ENCODE results near the gene SPRY4.
"Not testable (repeated sequence)": the region's sequence is repeated elsewhere in the genome, so short reads cannot be mapped to it uniquely, and the experiment has no call there.

The SPRY4 gene

DNA sequence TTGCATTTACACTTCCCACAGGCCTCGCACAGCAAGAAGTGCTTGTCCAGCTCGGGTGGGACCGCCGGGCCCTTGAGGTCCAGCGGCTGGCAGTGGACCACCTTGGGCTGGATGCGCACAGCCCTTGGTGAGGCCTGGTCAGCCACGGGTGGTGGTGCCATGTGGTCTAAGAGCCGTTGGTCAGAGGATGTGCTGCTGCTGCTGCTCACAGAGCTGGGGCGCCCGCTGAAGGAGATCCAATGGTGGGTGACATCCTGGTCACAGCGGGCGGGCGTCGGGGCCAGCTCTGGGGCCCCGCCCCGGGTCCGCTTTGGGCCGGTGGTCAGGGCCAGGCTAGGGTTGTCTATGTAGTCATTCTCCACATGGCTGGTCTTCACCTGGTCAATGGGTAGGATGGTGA lies 10.2 kb downstream of the SPRY4 start:
- no peak for DNase-seq

DNA sequence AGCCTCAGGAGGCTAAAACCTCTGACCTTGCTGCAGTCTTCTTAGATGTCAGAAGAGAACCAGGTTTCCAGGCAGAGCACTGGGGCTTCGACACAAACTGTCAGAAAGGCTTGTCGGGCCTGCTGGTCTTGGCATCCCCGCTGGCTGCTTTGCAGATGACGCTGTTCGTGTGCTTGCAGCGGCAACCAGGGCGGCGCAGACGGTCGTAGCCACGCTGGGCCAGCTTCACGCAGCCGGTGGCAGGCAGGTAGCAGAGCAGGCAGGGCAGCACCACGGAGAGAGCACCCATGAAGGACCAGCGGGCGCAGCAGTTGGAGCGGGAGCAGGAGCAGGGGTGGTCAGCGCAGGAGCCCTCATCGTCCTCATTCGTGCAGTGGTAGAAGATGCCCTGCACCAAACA lies 10.7 kb downstream of the SPRY4 start:
- no peak for DNase-seq

DNA sequence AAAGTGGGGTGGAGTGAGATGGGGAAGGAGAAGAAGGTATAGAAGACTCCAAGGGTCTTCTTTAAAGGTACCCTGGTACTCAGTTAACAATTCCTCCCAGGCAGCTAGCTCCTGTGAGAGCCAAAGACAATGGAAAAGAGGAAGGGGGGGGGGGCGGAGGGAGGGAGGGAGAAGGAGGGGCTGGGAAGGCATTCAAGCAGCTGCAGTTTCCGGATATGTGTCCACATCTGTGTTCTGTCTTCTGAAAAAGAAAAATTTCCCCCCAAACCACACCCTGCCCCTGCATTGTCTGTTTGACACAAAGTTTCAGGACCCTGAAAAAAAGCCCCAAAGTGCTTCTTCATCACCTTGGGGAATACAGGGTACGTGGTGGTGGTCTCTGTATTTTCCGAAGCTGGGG lies 11.1 kb downstream of the SPRY4 start:
- no peak for DNase-seq

DNA sequence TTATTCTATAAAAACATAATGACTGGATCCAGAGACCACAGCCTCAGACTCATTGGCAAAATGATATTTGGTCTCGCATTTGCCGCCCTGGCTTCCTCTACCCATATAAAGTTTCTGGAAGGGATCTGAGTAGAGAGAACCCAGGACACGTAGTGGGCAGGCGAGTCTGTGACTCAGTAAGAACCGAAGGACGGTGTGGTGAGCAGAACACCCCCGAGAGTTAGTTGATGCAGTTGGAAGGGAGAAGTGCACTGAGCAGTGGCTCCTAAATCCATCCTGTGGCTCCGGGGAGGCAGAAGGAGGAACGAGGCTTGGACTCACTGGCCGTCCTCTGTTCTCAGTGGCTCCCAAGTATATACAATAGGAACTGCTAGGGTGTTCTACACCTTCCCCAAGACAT lies 11.5 kb downstream of the SPRY4 start:
- no peak for DNase-seq

DNA sequence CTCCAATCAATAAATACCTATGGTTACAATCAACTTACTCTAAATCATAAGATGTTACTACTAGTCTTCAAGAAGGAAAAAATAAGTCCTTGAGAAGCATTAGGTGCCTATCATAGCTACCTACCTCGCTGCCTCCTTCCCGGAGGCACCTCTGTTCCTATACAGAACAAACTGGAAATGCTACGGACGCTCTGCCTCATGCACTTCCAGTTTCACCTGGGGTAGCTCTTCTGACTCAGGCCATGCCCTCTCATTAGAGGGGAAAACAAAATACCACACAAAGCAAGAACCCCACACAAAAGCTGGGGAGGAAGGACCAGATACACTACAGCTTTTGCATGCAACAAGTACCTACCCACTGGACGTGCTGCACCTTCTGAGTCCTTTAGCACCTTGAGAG lies 12.4 kb downstream of the SPRY4 start:
- no peak for DNase-seq

DNA sequence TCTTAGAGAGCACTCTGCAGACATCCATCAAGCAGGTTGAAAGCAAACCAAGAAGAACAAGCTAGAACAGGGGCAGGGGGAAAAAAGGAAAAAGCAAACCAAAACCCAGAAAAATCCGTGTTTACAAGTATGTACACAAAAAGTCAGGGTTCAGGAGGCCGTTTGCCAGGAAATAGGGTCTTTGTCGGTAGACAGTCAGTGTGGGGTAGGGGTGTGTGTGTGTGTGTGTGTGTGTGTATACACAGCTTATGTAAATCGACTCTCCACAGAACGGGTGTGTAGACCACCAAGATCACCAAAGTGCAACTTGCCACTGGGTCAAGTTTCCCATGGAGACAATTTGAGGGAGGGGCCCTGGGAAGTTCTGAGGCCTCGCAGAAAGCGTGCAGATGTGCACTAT lies 13.1 kb downstream of the SPRY4 start:
- DNase-seq = no peak

DNA sequence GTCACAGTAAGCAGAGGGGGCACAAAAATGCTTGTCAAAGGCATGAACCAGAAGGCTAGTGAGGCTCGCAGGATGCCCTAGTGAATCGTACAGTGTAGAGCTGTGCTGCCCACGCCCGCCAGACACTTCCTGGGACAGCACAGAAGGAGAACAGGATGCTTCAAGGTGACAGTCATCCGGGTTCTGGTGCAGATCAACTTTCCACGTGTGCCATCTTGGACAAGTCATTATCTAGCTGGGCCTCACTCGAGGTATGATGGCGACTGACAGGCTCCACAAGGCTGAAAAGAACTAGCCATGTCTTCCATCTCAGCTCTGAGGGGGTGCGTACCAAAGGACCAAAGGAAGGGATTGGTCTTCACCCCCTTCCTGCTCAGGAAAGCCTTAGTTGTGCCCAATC lies 14.0 kb downstream of the SPRY4 start:
- DNase-seq = no peak

DNA sequence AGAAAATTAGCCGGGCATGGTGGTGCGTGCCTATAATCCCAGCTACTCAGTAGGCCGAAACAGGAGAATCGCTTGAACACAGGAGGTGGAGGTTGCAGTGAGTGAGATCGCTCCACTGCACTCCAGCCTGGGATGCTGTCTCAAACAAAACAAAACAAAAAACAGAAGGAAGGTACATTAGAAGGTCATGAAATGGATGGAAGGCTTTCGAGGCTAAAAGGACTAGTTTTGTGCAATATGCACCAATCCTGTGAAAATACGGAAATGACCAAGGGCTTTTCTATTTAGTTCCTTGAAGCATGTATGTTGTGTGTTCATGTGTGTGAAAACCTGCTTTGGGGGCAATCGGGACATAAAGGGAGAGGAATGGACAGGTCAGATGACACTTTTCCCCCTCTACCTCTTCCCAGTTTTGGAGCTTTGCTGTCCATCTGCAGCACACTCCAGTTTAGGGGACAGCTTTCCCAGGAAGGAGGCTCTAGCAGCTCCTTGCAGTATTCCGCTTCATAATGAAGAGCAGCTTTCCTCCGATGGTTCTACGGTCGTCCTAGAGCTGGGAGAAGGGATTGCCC lies 15.0 kb downstream of the SPRY4 start:
- no peak for DNase-seq

DNA sequence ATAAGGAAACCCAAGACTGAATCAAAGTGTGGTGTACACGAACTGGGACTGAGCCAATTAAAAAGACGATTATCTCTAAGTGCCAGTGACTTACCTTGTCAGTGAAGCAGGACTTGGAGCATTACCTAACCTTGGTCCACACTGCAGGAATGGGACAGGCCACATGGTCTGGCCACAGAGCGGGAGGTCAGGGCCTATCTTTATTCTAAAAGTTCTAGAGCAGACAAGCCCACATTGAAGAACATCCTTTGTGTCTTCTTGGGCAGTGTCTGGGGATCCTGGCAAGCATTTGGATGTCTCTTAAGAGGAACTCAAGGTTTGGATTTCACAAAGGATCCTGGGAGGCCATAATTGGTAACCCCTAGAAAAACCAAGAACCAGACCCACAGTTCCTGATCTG lies 16.5 kb downstream of the SPRY4 start:
- no peak for DNase-seq

DNA sequence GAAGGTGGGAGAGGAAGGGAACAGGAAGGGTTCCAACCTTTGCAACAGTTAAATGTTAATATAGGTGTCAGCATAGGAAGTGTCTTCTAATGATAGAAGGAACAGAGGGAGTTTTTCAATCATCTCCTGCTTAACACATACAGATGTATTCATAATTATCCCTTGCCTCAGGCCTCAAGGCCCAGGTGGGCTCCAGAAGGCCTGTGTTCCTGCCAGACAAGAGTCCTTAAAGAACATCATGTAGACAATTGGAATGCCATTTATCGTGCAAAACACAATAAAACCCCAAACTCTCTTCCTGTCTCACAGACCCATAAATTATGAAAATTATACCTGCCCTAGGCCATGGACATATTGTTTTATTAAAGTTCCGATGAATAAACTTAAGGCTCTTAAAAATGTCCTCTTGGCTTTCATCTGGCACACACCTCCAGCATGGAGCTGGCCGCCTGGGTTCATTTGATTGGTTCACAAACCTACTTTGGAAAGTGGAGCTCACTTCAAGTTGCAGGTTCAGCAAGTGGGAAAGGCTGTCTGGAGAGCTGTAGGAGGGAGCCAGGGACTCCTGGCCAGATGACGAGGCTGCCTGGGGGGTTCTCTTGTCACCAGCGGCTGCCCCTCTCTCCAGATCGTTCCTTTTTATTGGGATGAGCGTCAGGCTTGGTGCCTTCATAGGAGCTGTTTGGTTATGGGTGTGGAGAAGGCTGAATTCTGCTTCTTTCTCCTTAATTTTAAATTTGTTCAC lies 17.5 kb downstream of the SPRY4 start:
- no peak for DNase-seq

DNA sequence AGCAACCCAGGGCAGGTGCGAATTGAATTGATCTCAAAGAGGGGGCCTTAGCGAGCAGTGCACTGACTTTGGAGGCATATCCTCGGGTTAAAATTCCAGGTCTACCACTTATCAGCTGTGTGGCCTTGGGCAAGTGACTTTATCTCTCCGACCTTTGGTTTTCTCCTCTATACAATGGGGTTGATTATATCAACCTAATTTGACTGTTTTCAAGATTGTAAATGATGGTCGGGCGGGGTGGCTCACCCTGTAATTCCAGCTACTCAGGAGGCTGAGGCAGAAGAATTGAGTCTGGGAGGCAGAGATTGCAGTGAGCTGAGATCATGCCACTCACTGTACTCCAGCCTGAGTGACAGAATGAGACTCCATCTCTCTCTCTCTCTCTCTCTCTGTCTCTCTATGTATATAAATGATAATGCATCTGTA lies 18.7 kb downstream of the SPRY4 start:
- DNase-seq = no peak

DNA sequence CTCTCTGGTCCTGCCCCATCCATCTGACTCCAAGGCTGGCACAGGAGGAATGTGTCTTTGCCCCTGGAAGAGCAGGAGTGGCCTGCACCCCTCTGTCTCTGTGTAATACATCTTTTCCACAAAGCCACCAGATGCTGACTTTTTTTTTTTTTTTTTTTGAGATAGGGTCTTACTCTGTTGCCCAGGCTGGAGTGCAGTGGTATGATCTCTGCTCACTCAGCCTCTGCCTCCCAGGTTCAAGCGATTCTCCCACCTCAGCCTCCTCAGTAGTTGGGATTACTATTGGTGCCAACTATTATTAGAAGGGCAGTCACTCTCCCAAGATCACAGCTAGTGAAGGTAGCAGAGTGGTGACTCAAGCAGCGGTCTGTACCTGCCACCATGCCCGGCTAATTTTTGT lies 19.6 kb downstream of the SPRY4 start:
- DNase-seq = no peak

DNA sequence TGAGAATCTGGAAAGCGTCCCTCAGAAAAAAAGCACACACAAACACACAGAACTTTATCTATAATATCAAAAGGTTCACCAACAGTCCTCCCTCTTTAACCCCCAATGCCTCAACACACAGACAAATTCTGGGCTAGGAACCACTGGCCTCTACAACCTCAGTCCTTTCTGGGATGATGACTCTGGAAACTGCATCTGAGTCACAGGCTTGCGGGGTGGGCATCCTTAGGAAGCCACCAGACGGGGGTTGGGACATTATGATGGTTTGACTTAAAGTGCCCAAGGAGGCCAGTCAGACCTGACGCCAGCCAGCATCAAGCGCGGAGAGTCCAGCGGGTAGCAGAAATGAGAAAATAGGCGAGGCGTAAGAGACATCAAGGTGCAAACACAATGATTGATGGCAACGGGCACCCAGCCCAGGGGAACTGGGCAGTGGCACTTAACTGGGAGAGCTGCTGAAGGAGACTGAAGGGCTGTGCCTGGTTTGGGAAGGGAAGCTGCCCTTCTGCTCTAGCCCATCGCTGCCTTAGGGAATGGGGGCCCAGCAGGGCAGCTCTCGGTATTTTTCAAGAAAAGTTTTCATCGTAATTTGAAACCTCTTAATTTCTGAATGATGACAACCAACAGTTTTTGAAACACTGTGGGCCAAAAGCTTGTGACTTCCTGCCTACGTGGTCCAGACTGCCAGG lies 20.7 kb downstream of the SPRY4 start:
- no peak for DNase-seq

DNA sequence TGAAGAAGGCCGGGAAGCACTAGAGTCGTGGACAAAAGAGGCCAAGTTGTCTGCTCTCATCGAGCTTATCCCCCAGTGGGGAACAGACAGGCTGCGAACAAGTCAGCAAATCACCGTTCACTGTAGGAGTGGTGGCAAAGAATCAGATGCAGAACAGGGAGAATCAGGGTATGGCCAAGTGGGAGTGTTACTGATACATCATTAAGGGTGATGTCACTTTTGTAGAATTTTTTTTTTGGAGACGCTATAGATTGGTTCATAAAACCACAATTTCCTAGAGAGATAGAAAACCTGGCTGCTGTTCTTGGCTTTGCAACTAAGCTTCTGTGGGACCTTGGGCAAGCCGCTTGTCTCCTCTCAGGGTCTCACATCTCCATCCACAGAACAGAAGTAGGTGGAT lies 21.3 kb downstream of the SPRY4 start:
- no peak for DNase-seq

DNA sequence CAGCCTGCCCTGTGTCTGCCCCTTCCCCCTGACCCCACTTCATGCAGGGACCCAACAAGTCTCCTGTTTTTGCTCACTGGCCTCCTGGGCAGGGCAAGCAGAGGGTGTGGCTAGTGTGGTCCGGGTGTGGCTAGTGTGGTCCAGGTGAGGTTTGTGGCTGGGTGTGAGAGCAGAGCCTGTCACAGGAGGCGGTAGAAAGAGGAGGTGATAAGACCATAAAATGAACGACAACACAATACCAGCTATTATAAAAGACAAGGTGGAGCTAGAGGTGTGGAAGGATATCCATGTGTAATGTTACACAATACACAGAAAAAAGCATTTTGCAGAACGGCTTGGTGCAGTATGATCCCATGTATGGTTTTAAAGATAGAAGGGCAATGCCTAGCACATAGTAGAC lies 23.3 kb downstream of the SPRY4 start:
- no peak for DNase-seq

DNA sequence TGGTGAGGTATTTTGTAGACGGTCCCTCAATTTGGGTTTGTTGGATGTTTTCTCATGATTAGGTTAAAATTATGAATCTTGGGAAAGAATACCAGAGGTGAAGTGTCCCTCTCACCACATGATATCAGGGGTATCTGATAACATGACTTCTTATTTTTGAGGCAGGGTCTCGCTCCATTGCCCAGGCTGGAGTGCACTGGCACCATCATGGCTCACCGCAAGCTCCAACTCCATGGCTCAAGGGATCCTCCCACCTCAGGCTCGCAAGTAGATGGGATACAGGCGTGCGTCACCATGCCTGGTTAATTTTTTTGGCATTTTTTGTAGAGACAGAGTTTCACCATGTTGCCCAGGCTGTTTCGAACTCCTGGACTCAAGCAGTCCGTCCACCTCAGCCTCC lies 24.1 kb downstream of the SPRY4 start:
- no peak for DNase-seq

DNA sequence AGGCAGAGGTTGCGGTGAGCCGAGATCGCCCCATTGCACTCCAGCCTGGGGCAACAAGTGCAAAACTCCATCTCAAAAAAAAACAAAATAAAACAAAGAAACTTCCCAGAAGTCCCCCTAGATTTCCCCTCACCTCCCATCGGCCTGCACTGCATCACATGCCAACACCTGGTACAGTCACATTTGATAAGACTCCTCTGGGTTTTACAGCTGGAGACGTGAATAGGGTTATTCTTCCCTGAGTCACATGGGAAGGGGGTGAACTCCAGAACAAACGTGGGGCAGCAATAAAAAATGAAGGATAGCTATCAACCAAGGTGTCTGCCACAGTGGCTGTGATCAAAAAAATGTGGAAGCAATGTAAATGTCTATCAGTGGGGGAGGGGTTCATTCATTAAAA lies 26.0 kb downstream of the SPRY4 start:
- no peak for DNase-seq

DNA sequence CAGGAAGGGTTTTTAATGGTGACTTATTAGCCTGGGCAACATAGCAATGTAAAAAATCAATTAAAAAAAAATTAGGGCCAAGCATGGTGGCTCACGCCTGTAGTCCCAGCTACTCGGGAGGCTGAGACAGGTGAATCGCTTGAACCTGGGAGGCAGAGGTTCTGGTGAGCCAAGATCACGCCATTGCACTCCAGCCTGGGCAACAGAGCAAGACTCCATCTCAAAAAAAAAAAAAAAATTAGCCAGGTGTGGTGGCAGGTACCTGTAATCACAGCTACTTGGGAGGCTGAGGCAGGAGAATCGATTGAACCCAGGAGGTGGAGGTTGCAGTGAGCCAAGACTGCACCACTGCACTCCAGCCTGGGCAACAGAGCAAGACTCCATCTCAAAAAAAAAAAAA lies 27.0 kb downstream of the SPRY4 start:
- not testable (repeated sequence) for DNase-seq

DNA sequence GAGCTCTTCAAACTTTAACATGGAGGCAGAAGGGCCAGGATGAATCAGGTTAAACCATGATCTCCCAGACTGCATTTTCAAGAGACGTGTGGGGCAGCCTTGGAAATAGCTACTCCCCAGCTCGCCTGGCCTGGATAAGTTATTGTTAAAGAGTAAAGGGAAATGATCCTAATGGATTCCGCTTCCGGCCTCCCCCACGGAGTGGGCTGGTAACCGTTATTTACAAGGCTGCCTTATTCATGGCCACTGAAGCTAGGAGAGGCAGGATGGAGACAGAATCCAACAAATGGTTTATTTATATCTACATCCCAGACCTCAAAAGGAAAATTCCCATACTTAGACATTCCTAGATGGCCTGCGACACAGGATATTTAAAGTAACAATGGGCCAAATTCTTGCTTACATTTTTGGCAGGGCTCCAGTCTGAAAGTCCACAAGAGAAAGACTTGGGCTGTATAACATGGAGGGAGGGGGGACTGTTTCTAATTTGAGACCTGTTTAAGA lies 27.9 kb downstream of the SPRY4 start:
- DNase-seq = peak; percentile 97

DNA sequence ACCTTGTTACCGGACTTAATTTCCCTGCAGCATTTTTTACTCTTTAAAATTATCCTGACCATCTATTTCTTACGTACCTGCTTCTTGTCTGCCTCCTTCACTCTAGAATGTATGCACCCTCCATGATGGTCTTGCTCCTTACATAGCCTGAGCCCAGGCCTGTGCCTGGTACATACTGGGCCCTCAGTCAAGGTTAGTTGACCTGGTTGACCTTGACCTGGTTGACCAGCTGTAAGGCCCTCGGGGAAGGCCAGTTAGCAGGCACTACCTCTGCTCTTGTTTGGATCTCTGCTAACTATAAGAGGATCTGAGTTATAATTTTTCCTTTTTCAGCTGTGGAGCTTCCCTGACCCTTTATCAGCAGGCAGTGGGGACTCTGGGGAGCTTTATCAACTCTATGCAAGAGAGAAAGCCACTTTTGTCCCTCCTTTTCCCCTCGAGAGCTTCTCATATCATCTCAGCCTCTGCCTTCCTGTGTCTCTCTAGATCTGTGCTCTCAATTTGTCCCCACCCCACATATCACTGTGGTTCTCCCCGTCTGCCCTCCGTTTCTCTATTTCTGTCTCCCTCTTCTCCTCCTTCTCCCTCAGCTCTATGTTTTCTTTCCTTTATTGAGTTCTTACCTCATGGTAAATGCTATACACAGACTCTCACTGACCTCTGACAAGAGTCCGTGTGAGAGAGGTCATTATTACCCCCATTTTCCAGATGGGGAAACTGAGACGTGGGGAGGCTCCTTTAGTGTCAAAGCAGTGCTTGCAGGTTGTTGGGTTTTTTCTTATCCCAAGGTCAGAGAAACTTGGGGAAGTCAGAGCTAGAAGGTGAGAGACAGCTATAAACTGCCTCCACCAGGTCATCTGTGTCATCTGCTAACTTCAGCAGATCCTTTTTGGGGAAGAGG lies 28.6 kb downstream of the SPRY4 start:
- no peak for DNase-seq

DNA sequence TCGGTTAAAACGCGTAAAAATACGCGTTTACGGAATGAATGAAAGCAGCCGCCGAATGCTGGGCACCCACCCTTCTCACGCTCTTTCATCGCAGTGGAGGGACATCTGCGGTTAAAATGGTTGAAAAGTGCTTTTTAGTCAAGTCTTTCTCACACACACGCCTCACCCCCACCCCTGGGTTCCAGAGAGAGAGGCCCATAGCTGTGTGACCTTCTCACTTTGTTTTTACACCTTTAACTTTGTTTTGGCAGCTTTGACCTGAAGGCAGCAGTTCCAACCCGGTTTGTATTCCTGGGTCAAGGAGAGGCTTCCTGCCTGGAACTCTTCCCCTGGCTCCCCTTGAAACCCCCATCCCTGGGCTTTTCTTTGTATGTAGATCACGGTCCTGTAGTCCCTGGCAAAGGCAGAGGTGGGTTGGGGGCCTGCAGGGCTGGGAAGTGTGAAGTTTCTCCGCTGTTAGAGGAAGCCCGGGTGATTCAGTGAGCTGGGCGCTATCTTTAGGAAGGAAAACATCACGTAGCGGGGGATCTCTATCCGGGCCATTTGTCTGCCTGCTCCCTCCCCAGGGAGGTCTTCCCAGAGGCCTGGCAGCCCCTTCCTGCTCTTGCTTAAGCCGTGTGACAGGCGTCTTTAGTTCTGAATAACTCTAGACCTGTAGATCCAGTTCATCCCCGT lies 29.6 kb downstream of the SPRY4 start:
- DNase-seq = peak; percentile 50

DNA sequence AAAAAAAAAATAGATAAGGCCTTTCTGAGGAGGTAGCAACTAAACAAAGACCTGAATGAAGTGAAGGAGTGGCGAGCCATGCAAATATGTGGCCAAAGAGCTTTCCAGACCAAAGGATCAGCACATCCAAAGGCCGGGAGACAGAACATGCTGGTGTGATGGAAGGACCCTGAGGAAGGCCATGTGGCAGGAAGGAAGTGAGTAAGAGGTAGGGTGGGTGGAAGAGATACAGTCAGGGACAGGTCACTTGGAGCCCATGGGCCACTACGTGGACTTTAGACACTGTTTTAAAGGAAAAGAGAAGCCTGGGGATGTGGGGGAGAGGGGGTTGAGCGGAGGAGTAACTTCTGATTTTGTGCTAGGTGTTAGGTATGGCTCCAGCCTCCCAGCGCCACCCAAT lies 31.3 kb downstream of the SPRY4 start:
- DNase-seq = no peak

Data from fibroblast of skin of scalp (primary cell).